K562 (cell line): ENCODE measurements around the gene LRRC61. TPM values are rescaled to one million over a fixed set of nuclear protein-coding genes. Genes with fewer than 3 reads are reported as not detected.
A peak's percentile ranks its signal among the peaks of the same experiment; 100 is the strongest.

Experiments
- ATF4 ChIP-seq: fragments of 450-650 bp; formaldehyde crosslinking; IDR thresholded peaks from 2 replicates; pipeline ENCODE4 v1.4.0; 2022; ENCODE audit warnings: mild to moderate bottlenecking, moderate library complexity
- CEBPG ChIP-seq, 3 experiments: fragments of 200-800 bp in 1 of 3; sonication (Bioruptor generic) in 1 of 3; sonication (generic) in 1 of 3; formaldehyde crosslinking in 1 of 3; IDR thresholded peaks in 2 of 3; conservative IDR thresholded peaks in 1 of 3; 2 replicates each; pipeline versions ENCODE4 v1.6.1 to v1.8.0; 2016 to 2022; ENCODE audit warnings: missing compliant biosample characterization in 2 of 3, missing genetic modification characterization in 2 of 3, mild to moderate bottlenecking in 1 of 3, missing genetic modification reagents in 1 of 3
- CREB3L1 ChIP-seq: fragments of 450-650 bp; IDR thresholded peaks from 2 replicates; pipeline ENCODE4 v1.6.1; 2014; ENCODE audit warnings: low read depth, mild to moderate bottlenecking, moderate library complexity, borderline replicate concordance
- DACH1 ChIP-seq: fragments of 450-650 bp; IDR thresholded peaks from 2 replicates; pipeline ENCODE4 v1.6.1; 2018; ENCODE audit not compliant: partially characterized antibody
- DPF2 ChIP-seq: fragments of 450-650 bp; IDR thresholded peaks from 2 replicates; pipeline ENCODE4 v1.6.1; 2016
- ETS1 ChIP-seq: conservative IDR thresholded peaks from 2 replicates; pipeline ENCODE4 v1.6.1; 2011; ENCODE audit warnings: low read depth, mild to moderate bottlenecking, low read length; ENCODE audit not compliant: control insufficient read depth
- FIP1L1 ChIP-seq: fragments of 200-400 bp; formaldehyde crosslinking; IDR thresholded peaks from 2 replicates; pipeline ENCODE4 v1.6.1; 2018; ENCODE audit warnings: mild to moderate bottlenecking, low read depth, low read length; ENCODE audit not compliant: poor library complexity, severe bottlenecking
- FOXJ3 ChIP-seq: sonication (generic); formaldehyde crosslinking; IDR thresholded peaks from 2 replicates; pipeline ENCODE4 v1.4.0; 2020; ENCODE audit warnings: mild to moderate bottlenecking, missing genetic modification reagents
- FOXK2 ChIP-seq, 2 experiments: fragments of 450-650 bp; IDR thresholded peaks in 1 of 2; conservative IDR thresholded peaks in 1 of 2; 2 replicates each; pipeline ENCODE4 v1.6.1; 2016; ENCODE audit warnings: low read depth in 2 of 2, mild to moderate bottlenecking in 1 of 2
- HMG20B ChIP-seq: fragments of 250-450 bp; sonication (Bioruptor Pico); IDR thresholded peaks from 2 replicates; pipeline ENCODE4 v1.5.0; 2021; ENCODE audit warnings: mild to moderate bottlenecking
- HNRNPK ChIP-seq: fragments of 200-400 bp; formaldehyde crosslinking; IDR thresholded peaks from one replicate; pipeline ENCODE4 v1.6.1; 2018; ENCODE audit warnings: mild to moderate bottlenecking, low read depth, low read length; ENCODE audit not compliant: poor library complexity, severe bottlenecking
- MEF2D ChIP-seq: conservative IDR thresholded peaks from 2 replicates; pipeline ENCODE4 v1.6.1; 2016; ENCODE audit warnings: low read depth, missing genetic modification characterization, missing compliant biosample characterization
- MLLT1 ChIP-seq, 2 experiments: fragments of 450-650 bp; IDR thresholded peaks; 2 replicates each; pipeline ENCODE4 v1.6.1; 2016
- NCOR1 ChIP-seq: fragments of 450-650 bp; IDR thresholded peaks from 2 replicates; pipeline ENCODE4 v1.6.1; 2016; ENCODE audit warnings: mild to moderate bottlenecking, moderate library complexity
- RBM25 ChIP-seq: fragments of 200-400 bp; formaldehyde crosslinking; IDR thresholded peaks from 2 replicates; pipeline ENCODE4 v1.6.1; 2018; ENCODE audit warnings: low read length, low read depth, moderate library complexity; ENCODE audit not compliant: severe bottlenecking
- SRSF9 ChIP-seq: fragments of 200-400 bp; formaldehyde crosslinking; IDR thresholded peaks from 2 replicates; pipeline ENCODE4 v1.6.1; 2017; ENCODE audit warnings: low read depth, low read length, borderline replicate concordance
- TFAM ChIP-seq: fragments of 250-450 bp; sonication (Bioruptor Pico); conservative IDR thresholded peaks from 2 replicates; pipeline ENCODE4 v1.5.0; 2021; ENCODE audit warnings: mild to moderate bottlenecking, moderate library complexity
- USF1 ChIP-seq: sonication (generic); formaldehyde crosslinking; IDR thresholded peaks from 2 replicates; pipeline ENCODE4 v1.9.0; 2022; ENCODE audit warnings: mild to moderate bottlenecking, missing genetic modification reagents
- ZEB2 ChIP-seq: fragments of 450-650 bp; IDR thresholded peaks from 2 replicates; pipeline ENCODE4 v1.6.1; 2016
- ZNF253 ChIP-seq: fragments of 250-450 bp; sonication (Bioruptor Pico); conservative IDR thresholded peaks from 2 replicates; pipeline ENCODE4 v1.6.1; 2021; ENCODE audit warnings: mild to moderate bottlenecking
- ZNF696 ChIP-seq: fragments of 250-450 bp; sonication (Bioruptor Pico); conservative IDR thresholded peaks from 2 replicates; pipeline ENCODE4 v1.4.0; 2020; ENCODE audit warnings: mild to moderate bottlenecking, moderate library complexity
- ZSCAN32 ChIP-seq: fragments of 450-650 bp; formaldehyde crosslinking; IDR thresholded peaks from 2 replicates; pipeline ENCODE4 v1.4.0; 2020; ENCODE audit warnings: mild to moderate bottlenecking, moderate library complexity
- polyA plus RNA-seq, 8 experiments: library from polyadenylated mRNA; depleted of rRNA in 4 of 8; stranded (reverse) in 5 of 8; unstranded in 3 of 8; fragments of >200 nt; fragmentation: Nextera tagmentation in 2 of 8; fragmentation: Illumina TruSeq in 1 of 8; extraction: Ambion mirVana in 2 of 8; extraction: Trizol in 1 of 8; gene quantifications; 2 replicates each; pipeline versions ENCODE4 v1.2.1 to v1.2.3, GENCODE V29; 2011 to 2014; ENCODE audit warnings: inconsistent platforms in 1 of 8, missing spikeins in 1 of 8
- total RNA-seq, 7 experiments: library from RNA; depleted of rRNA in 6 of 7; stranded (reverse); fragments of >200 nt in 6 of 7; fragmentation: Illumina TruSeq in 2 of 7; extraction: Trizol in 2 of 7; gene quantifications; 2 replicates each; pipeline versions ENCODE4 v1.2.1 to v1.2.3, GENCODE V29; 2011 to 2021; ENCODE audit warnings: low replicate concordance in 1 of 7

The LRRC61 gene
- total and polyA plus RNA-seq, 9 of the 15 experiments (the other 6 are each of a cell fraction or from before 2014, with no cell fraction given), result 1.3 to 55.2 (median 35.2) TPM

GRCh38 chr7:150373049-150373801, 50.1 kb downstream of the LRRC61 start (continued):
- TF ChIP-seq ETS1 (0 out of 2 replicates have a peak, but pooled peaks have one; percentile 44), DPF2 (no peak), SRSF9 (no peak), HNRNPK (no peak), FOXJ3 (CRISPR knock-in tag) (no peak), FIP1L1 (no peak), MLLT1 (IDR thresholded peaks at IDR 0.05) (0 out of 4 replicates have a peak, but pooled peaks of 1 of the 2 experiments have one; percentile 16), NCOR1 (no peak), FOXK2 (conservative IDR thresholded peaks at IDR 0.05 in 1 of 2, IDR thresholded peaks at IDR 0.05 in 1 of 2; ENCODE audit: low read depth in 2 of 2) (no peak), ZSCAN32 (CRISPR knock-in tag) (no peak), MEF2D (no peak), ZNF696 (CRISPR knock-in tag) (no peak), CEBPG (CRISPR knock-in tag; IDR thresholded peaks at IDR 0.05) (no peak), CEBPG (tag; conservative IDR thresholded peaks at IDR 0.05 in 1 of 2, IDR thresholded peaks at IDR 0.05 in 1 of 2) (no peak), TFAM (CRISPR knock-in tag) (no peak), HMG20B (CRISPR knock-in tag) (no peak), CREB3L1 (no peak), ZEB2 (no peak), ATF4 (CRISPR knock-in tag) (no peak; the same call in 1 of the 2 replicates), USF1 (CRISPR knock-in tag) (no peak), ZNF253 (no peak), DACH1 (no peak), RBM25 (no peak)
